22Rv1 (cell line): ENCODE measurements around the gene SIRT1.

ENCODE experiments used
- H3K27ac ChIP-seq: fragments of 450-650 bp; 2 replicates; pipeline ENCODE4 v1.5.1; 2017
- CTCF ChIP-seq: fragments of 450-650 bp; IDR thresholded peaks from 2 replicates; pipeline ENCODE4 v1.5.1; 2017; ENCODE audit warnings: mild to moderate bottlenecking
- ZFX ChIP-seq: fragments of 450-650 bp; IDR thresholded peaks from 2 replicates; pipeline ENCODE4 v1.6.1; 2017; ENCODE audit warnings: antibody characterized with exemption, borderline replicate concordance

The SIRT1 gene

GRCh38 chr10:67917169-67917568 lies 32.7 kb downstream of the SIRT1 start:
- TF ChIP-seq CTCF (no peak), ZFX (no peak)
- H3K27ac ChIP-seq, result 0 out of 2 replicates have a peak overlapping the region, but pooled peaks have one; percentile 5

GRCh38 chr10:67917679-67918078 lies 33.2 kb downstream of the SIRT1 start:
- no peak for TF ChIP-seq ZFX
- no peak for TF ChIP-seq CTCF
- no peak overlapping the region for H3K27ac ChIP-seq

GRCh38 chr10:67921065-67921464 lies 36.6 kb downstream of the SIRT1 start:
- H3K27ac ChIP-seq, result no peak overlapping the region
- TF ChIP-seq CTCF (no peak), ZFX (no peak)

- H3K27ac ChIP-seq, result no peak overlapping the region
- TF ChIP-seq ZFX, result no peak
- no peak for TF ChIP-seq CTCF
Measured at GRCh38 chr10:67923551-67923950, 39.1 kb downstream of the SIRT1 start.

- TF ChIP-seq ZFX (no peak), CTCF (no peak)
- H3K27ac ChIP-seq, result no peak overlapping the region
Measured at GRCh38 chr10:67924136-67924535, 39.7 kb downstream of the SIRT1 start.

GRCh38 chr10:67925449-67926005 lies 41.1 kb downstream of the SIRT1 start:
- no peak overlapping the region for H3K27ac ChIP-seq

GRCh38 chr10:67926951-67927350 lies 42.5 kb downstream of the SIRT1 start:
- no peak overlapping the region for H3K27ac ChIP-seq
- TF ChIP-seq CTCF (no peak), ZFX (no peak)

More at GRCh38 chr10:67925449-67926005, 41.1 kb downstream of the SIRT1 start:
- no peak for TF ChIP-seq CTCF
- TF ChIP-seq ZFX, result no peak
